Lower leg skin (tissue), 4 donors: Measurements from ENCODE around the gene ESPN. TPM values are rescaled to one million over a fixed set of nuclear protein-coding genes. Genes with fewer than 3 reads are reported as not detected.

Experiments
- DNase-seq, 2 donors: peaks; one replicate each; pipeline ENCODE4 v3.0.0-alpha.2; 2019; ENCODE audit warnings: low spot score in 2 of 2
- H3K4me3 ChIP-seq: fragments of 200-600 bp; sonication (generic); 2 replicates; pipeline ENCODE4 v1.5.1; 2017; ENCODE audit warnings: mild to moderate bottlenecking, low read depth; ENCODE audit not compliant: poor library complexity, severe bottlenecking
- CTCF ChIP-seq, 3 donors: fragments of 450-650 bp; IDR thresholded peaks; one replicate each; pipeline ENCODE4 v1.5.1; 2016; ENCODE audit warnings: antibody characterized with exemption in 3 of 3, mild to moderate bottlenecking in 3 of 3, moderate library complexity in 2 of 3
- POLR2A ChIP-seq, 2 donors: fragments of 450-650 bp; IDR thresholded peaks; one replicate each; pipeline ENCODE4 v1.6.1; 2016 to 2017; ENCODE audit warnings: antibody characterized with exemption in 2 of 2, mild to moderate bottlenecking in 1 of 2, moderate library complexity in 1 of 2
- WGBS, 2 donors: methylation state at CpG; one replicate each; pipeline ENCODE4 v1.1.5; 2018; 5-methylcytosine and 5-hydroxymethylcytosine counted together
- intact Hi-C: fragments of 100-400 bp; cut with DNase I; formaldehyde crosslinking; loops from one replicate; pipeline ENCODE4 v1.15.0; 2023; ENCODE audit warnings: low total_unique reads
- total RNA-seq, 4 donors: library from RNA; depleted of rRNA; stranded (reverse); fragments of >200 nt; gene quantifications; one replicate each; pipeline ENCODE4 v1.1.0, GENCODE V29; 2016

ESPN gene
- total RNA-seq, 4 donors from 2014 or later: 27.5 to 64.3 (median 30.3) TPM

DNA sequence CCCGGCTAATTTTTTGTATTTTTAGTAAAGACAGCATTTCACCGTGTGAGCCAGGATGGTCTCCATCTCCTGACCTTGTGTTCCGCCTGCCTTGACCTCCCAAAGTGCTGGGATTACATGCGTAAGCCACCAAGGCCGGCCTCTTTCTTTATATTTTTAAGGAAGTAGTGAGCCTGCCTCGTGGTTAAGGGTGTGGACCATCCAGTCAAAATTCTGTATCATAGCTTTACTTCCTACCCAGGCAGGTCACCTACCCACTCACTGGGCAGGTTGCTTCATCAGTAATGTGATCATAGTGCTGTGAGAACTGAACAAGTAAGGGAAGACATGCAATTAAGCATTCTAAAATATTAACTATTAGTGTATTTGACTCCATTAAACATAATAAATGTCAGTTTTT, 22.9 kb upstream of the ESPN start:
- no peak overlapping the region for H3K4me3 ChIP-seq
- intact Hi-C loops: no loop called here
- TF ChIP-seq CTCF (IDR thresholded peaks at IDR 0.05): no peak
- TF ChIP-seq POLR2A (IDR thresholded peaks at IDR 0.05): no peak
- no peak for DNase-seq
- WGBS, 2 donors: 60 to 66% methylated on average over 6 of the region's 6 CpGs

DNA sequence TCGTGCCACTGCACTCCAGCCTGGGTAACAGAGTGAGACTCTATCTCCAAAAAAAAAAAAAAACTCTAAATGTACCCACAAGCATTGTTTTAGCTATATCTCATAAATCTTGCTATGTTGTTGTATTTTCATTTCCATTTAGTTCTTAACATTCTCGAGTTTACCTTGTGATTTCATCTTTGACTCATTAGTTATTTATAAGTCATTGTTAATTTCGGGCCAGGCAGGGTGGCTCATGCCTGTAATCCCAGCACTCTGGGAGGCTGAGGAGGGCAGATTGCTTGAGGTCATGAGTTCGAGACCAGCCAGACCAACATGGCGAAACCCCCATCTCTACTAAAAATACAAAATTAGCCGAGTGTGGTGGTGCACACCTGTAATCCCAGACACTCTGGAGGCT, 16.6 kb upstream of the ESPN start:
- TF ChIP-seq POLR2A (IDR thresholded peaks at IDR 0.05): no peak
- TF ChIP-seq CTCF (IDR thresholded peaks at IDR 0.05): no peak
- no peak for DNase-seq
- WGBS, 2 donors: 75 to 76% methylated on average over 6 of the region's 6 CpGs
- H3K4me3 ChIP-seq: no peak overlapping the region
- intact Hi-C loops: loop anchor here (5.0 kb wide), 1 partner anchor 41 kb away; no protein-coding TSS in a partner anchor

DNA sequence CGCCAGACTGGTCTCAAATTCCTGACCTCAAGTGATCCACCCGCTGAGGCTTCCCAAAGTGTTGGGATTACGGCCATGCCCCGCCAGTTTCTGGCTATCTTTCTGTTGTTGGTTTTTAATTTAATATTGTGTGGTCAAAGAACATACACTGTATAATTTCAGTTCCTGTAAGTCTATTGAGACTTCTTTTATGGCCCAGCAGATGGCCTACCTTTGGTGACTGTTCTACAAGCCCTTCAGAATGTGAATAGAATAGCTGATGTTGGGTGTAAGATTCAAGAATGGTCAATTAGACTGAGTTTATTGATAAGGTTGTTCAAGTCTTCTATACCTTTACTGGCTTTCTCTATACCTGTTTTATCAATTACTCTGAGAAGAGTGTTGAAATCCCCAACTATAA, 15.5 kb upstream of the ESPN start:
- 85 to 86% methylated on average over 4 of the region's 4 CpGs for WGBS, 2 donors
- no peak for TF ChIP-seq CTCF (IDR thresholded peaks at IDR 0.05)
- no peak for TF ChIP-seq POLR2A (IDR thresholded peaks at IDR 0.05)
- intact Hi-C loops: loop anchor here (5.0 kb wide), 1 partner anchor 42 kb away; no protein-coding TSS in a partner anchor
- no peak for DNase-seq
- H3K4me3 ChIP-seq: no peak overlapping the region

- WGBS, 2 donors: 87 to 96% methylated on average over 6 of the region's 6 CpGs
- intact Hi-C loops: loop anchor here (5.0 kb wide), 1 partner anchor 42 kb away; no protein-coding TSS in a partner anchor
- no peak overlapping the region for H3K4me3 ChIP-seq
- DNase-seq: no peak
- TF ChIP-seq CTCF (IDR thresholded peaks at IDR 0.05): no peak
- TF ChIP-seq POLR2A (IDR thresholded peaks at IDR 0.05): no peak
Measured at GRCh38 chr1:6409733-6410132, 14.8 kb upstream of the ESPN start.

DNA sequence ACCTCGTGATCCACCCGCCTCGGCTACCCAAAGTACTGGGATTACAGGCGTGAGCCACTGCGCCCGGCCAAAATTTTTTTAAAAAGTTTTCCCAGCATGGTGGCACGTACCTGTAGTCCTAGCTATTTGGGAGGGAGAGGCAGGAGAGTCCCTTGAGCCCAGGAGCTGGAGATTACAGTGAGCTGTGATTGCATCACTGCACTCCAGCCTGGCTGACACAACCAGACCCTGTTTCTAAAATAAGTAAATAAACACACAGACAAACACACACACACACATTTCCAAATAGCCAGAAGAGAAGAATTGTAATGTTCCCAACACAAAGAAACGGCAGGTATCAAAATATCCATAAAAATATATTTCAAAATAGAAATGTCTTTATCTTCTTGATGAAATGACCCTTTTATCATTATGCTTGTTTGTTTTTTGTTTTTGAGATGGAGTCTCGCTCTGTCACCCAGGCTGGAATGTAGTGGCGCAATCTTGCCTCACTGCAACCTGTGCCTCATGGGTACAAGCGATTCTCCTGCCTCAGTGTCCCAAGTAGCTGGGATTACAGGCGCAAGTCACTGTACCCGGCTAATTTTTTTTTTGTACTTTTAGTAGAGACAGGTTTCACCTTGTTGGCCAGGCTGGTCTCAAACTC, 14.2 kb upstream of the ESPN start:
- WGBS, 2 donors: 89 to 90% methylated on average over 13 of the region's 13 CpGs
- no peak for TF ChIP-seq POLR2A (IDR thresholded peaks at IDR 0.05)
- no peak for TF ChIP-seq CTCF (IDR thresholded peaks at IDR 0.05)
- H3K4me3 ChIP-seq: no peak overlapping the region
- DNase-seq: no peak
- intact Hi-C loops: no loop called here

DNA sequence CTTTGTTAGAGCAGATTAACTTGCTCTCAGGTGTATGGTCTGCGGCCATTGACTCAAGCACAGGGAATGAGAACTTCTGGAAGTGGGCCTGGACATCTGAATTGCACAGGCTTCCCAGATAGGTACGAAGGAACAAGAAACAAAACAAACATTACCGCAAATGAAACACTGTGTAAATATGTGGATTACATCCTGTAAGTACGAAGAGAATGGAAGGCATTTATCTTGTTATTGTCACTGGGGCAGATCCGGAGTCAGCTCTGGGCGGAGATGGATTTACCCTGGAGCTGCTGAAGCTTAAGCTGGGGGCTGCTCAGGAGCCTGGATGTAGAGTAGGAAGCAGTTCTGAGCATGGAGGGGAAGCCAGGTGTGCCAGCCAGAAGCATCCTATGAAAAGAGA, 11.7 kb upstream of the ESPN start:
- intact Hi-C loops: no loop called here
- DNase-seq: no peak
- WGBS, 2 donors: 75 to 78% methylated on average over 6 of the region's 6 CpGs
- H3K4me3 ChIP-seq: no peak overlapping the region
- TF ChIP-seq POLR2A (IDR thresholded peaks at IDR 0.05) (no peak), CTCF (IDR thresholded peaks at IDR 0.05) (no peak)
